ENCODE results near the gene COL5A3.

DNA sequence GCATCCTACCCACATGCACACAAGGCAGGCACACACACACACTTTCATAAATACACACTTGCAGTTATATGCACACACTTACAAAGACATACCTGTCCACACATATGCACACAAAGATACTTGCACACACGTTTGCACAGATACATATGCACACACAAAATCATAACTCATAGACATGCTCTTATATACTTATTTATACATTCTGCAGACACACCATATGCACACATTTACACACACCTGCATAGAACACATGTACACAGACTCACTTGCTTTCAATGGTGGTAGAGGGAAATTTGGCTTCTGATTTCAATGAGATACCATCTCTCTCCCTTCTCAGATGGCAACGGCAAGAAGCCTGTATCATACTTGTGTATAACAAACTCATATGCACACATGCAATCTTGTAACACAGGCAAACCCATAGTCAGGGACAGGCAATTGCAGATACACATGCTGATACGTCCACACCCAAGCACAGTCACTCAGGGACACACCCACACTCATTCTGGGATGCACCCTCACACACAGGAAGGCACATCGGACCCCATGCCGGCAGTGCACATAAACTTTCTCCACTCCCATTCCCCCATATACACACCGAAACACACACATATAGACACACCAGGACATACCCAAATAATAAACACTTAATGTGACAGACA lies 98.6 kb downstream of the COL5A3 start:
- TF ChIP-seq POLR2A (IDR thresholded peaks at IDR 0.05): no peak
- TF ChIP-seq, protein P1, sequence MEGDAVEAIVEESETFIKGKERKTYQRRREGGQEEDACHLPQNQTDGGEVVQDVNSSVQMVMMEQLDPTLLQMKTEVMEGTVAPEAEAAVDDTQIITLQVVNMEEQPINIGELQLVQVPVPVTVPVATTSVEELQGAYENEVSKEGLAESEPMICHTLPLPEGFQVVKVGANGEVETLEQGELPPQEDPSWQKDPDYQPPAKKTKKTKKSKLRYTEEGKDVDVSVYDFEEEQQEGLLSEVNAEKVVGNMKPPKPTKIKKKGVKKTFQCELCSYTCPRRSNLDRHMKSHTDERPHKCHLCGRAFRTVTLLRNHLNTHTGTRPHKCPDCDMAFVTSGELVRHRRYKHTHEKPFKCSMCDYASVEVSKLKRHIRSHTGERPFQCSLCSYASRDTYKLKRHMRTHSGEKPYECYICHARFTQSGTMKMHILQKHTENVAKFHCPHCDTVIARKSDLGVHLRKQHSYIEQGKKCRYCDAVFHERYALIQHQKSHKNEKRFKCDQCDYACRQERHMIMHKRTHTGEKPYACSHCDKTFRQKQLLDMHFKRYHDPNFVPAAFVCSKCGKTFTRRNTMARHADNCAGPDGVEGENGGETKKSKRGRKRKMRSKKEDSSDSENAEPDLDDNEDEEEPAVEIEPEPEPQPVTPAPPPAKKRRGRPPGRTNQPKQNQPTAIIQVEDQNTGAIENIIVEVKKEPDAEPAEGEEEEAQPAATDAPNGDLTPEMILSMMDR (IDR thresholded peaks at IDR 0.05): no peak
- no peak for TF ChIP-seq POLR2AphosphoS5 (IDR thresholded peaks at IDR 0.05)

Measured in prostate gland (tissue), 2 donors.